K562 (cell line): ENCODE data around the gene HDHD3. TPM values are rescaled to one million over a fixed set of nuclear protein-coding genes. Genes with fewer than 3 reads are reported as not detected.

Experiments
- ARID4B ChIP-seq: sonication (generic); formaldehyde crosslinking; IDR thresholded peaks from 2 replicates; pipeline ENCODE4 v1.8.0; 2022; ENCODE audit warnings: mild to moderate bottlenecking, missing genetic modification reagents
- CBFA2T2 ChIP-seq: fragments of 450-650 bp; conservative IDR thresholded peaks from 2 replicates; pipeline ENCODE4 v1.6.1; 2017; ENCODE audit warnings: mild to moderate bottlenecking
- E2F6 ChIP-seq, 2 experiments: IDR thresholded peaks; 2 replicates each; pipeline ENCODE4 v1.6.1; 2011; ENCODE audit warnings: borderline replicate concordance in 1 of 2, control low read depth in 1 of 2, low read depth in 1 of 2, low read length in 1 of 2, mild to moderate bottlenecking in 1 of 2, mixed read lengths in 1 of 2, moderate library complexity in 1 of 2; ENCODE audit not compliant: insufficient read depth in 1 of 2, insufficient read length in 1 of 2, poor library complexity in 1 of 2, severe bottlenecking in 1 of 2; ENCODE audit errors: extremely low read depth in 1 of 2
- GMEB1 ChIP-seq: fragments of 250-450 bp; sonication (Bioruptor Pico); IDR thresholded peaks from 2 replicates; pipeline ENCODE4 v1.4.0; 2020; ENCODE audit warnings: mild to moderate bottlenecking
- HDAC3 ChIP-seq: fragments of 450-650 bp; IDR thresholded peaks from 2 replicates; pipeline ENCODE4 v1.6.1; 2018; ENCODE audit warnings: borderline replicate concordance, mild to moderate bottlenecking, moderate library complexity; ENCODE audit not compliant: partially characterized antibody
- JUNB ChIP-seq: fragments of 450-650 bp; formaldehyde crosslinking; conservative IDR thresholded peaks from 2 replicates; pipeline ENCODE4 v1.4.0; 2020; ENCODE audit warnings: mild to moderate bottlenecking
- JUND ChIP-seq, 2 experiments: IDR thresholded peaks; 2 replicates in 1 of 2; 3 replicates in 1 of 2; pipeline ENCODE4 v1.6.1; 2011; ENCODE audit warnings: borderline replicate concordance in 2 of 2, low read depth in 2 of 2, low read length in 2 of 2, improper control_type of control experiment in 1 of 2, missing biosample characterization in 1 of 2, missing genetic modification characterization in 1 of 2, missing genetic modification reagents in 1 of 2
- NFE2 ChIP-seq: IDR thresholded peaks from 2 replicates; pipeline ENCODE4 v1.6.1; 2014; ENCODE audit warnings: antibody characterized with exemption, low read depth
- SMARCA4 ChIP-seq: fragments of 450-650 bp; IDR thresholded peaks from 2 replicates; pipeline ENCODE4 v1.6.1; 2016
- STAT5A ChIP-seq: IDR thresholded peaks from 2 replicates; pipeline ENCODE4 v1.6.1; 2012; ENCODE audit warnings: low read length, inconsistent platforms, borderline replicate concordance
- THRB ChIP-seq: fragments of 450-650 bp; formaldehyde crosslinking; conservative IDR thresholded peaks from 2 replicates; pipeline ENCODE4 v1.4.0; 2022; ENCODE audit warnings: mild to moderate bottlenecking, missing genetic modification characterization
- ZKSCAN8 ChIP-seq: fragments of 200-800 bp; sonication (Bioruptor generic); IDR thresholded peaks from 2 replicates; pipeline ENCODE4 v1.6.1; 2016; ENCODE audit warnings: missing genetic modification characterization, missing compliant biosample characterization
- ZNF639 ChIP-seq, 2 experiments: fragments of 200-800 bp in 1 of 2; sonication (Bioruptor generic) in 1 of 2; sonication (generic) in 1 of 2; formaldehyde crosslinking in 1 of 2; IDR thresholded peaks in 1 of 2; conservative IDR thresholded peaks in 1 of 2; 2 replicates each; pipeline versions ENCODE4 v1.5.0 to v1.6.1; 2016 to 2020; ENCODE audit warnings: missing compliant biosample characterization in 1 of 2, missing genetic modification characterization in 1 of 2, missing genetic modification reagents in 1 of 2
- polyA plus RNA-seq, 8 experiments: library from polyadenylated mRNA; depleted of rRNA in 4 of 8; stranded (reverse) in 5 of 8; unstranded in 3 of 8; fragments of >200 nt; fragmentation: Nextera tagmentation in 2 of 8; fragmentation: Illumina TruSeq in 1 of 8; extraction: Ambion mirVana in 2 of 8; extraction: Trizol in 1 of 8; gene quantifications; 2 replicates each; pipeline versions ENCODE4 v1.2.1 to v1.2.3, GENCODE V29; 2011 to 2014; ENCODE audit warnings: inconsistent platforms in 1 of 8, missing spikeins in 1 of 8
- total RNA-seq, 7 experiments: library from RNA; depleted of rRNA in 6 of 7; stranded (reverse); fragments of >200 nt in 6 of 7; fragmentation: Illumina TruSeq in 2 of 7; extraction: Trizol in 2 of 7; gene quantifications; 2 replicates each; pipeline versions ENCODE4 v1.2.1 to v1.2.3, GENCODE V29; 2011 to 2021; ENCODE audit warnings: low replicate concordance in 1 of 7
- TF ChIP-seq, protein P1 (sequence below): fragments of 250-450 bp; sonication (Bioruptor Pico); IDR thresholded peaks from 2 replicates; pipeline ENCODE4 v1.8.0; 2022; ENCODE audit warnings: moderate library complexity, mild to moderate bottlenecking, inconsistent platforms

The HDHD3 gene
- total and polyA plus RNA-seq, 9 of the 15 experiments (the other 6 are each of a cell fraction or from before 2014, with no cell fraction given): 1.1 to 19.1 (median 10.9) TPM

DNA sequence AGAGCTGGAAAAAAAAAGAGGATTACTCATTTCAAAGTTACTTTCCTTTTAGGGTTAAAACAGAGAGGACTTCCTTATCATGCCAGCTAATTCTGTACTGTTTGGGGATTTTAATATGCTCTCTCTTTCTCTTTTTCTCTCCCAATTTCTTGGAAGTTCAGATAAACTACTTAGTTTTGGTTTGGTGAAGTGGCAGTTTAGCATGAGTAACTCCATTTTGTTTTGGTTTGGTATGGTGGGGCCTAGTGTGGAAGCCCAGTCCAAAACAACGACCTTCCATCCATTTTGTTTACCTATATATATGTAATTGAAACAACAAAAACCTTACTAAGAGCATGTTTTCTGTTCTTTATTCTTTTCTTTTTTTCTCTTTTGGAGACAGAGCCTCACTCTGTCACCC lies 31.1 kb downstream of the HDHD3 start (continued):
- TF ChIP-seq JUND (IDR thresholded peaks at IDR 0.05; ENCODE audit: borderline replicate concordance, low read depth, low read length) (no peak), JUND (tag; IDR thresholded peaks at IDR 0.05; ENCODE audit: borderline replicate concordance, low read depth, low read length) (peak; percentile 62; the same call in 1 of the 3 replicates), THRB (CRISPR knock-in tag) (peak; percentile 65; the same call in 1 of the 2 replicates), SMARCA4 (no peak), NFE2 (no peak), ZKSCAN8 (peak; percentile 81), E2F6 (IDR thresholded peaks at IDR 0.05; ENCODE audit: borderline replicate concordance in 1 of 2, extremely low read depth in 1 of 2, insufficient read depth in 1 of 2, insufficient read length in 1 of 2, low read depth in 1 of 2, low read length in 1 of 2, poor library complexity in 1 of 2, severe bottlenecking in 1 of 2) (no peak), CBFA2T2 (no peak), HDAC3 (no peak), JUNB (CRISPR knock-in tag) (no peak), GMEB1 (CRISPR knock-in tag) (peak; percentile 72), STAT5A (no peak), ZNF639 (CRISPR knock-in tag; conservative IDR thresholded peaks at IDR 0.05 in 1 of 2, IDR thresholded peaks at IDR 0.05 in 1 of 2) (peak in 1 of 2 experiments; percentile 91; a peak in 2 of 4 replicates), ARID4B (no peak)
- TF ChIP-seq, protein P1, sequence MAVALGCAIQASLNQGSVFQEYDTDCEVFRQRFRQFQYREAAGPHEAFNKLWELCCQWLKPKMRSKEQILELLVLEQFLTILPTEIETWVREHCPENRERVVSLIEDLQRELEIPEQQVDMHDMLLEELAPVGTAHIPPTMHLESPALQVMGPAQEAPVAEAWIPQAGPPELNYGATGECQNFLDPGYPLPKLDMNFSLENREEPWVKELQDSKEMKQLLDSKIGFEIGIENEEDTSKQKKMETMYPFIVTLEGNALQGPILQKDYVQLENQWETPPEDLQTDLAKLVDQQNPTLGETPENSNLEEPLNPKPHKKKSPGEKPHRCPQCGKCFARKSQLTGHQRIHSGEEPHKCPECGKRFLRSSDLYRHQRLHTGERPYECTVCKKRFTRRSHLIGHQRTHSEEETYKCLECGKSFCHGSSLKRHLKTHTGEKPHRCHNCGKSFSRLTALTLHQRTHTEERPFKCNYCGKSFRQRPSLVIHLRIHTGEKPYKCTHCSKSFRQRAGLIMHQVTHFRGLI (CRISPR knock-in tag): peak; percentile 96
